ENCODE results near the gene TEX2.

The TEX2 gene

GRCh38 chr17:64117981-64118979 lies 144.8 kb downstream of the TEX2 start:
- peak overlapping the region; percentile 41 for H3K27ac Mint-ChIP-seq
- H3K27me3 Mint-ChIP-seq (ENCODE audit: low read depth) = no peaks in the 10 kb centered on the region
- peaks cover 50% of the 10 kb centered on the region for H3K36me3 Mint-ChIP-seq (ENCODE audit: low read depth)
- peaks cover 62% of the 10 kb centered on the region for H3K4me1 Mint-ChIP-seq (ENCODE audit: low read depth)
- H3K4me3 Mint-ChIP-seq = no peak overlapping the region
- H3K9me3 Mint-ChIP-seq = no peaks in the 10 kb centered on the region

- Mint-ChIP-seq H3K4me1 (ENCODE audit: low read depth) (peaks cover 50% of the 10 kb centered on the region), H3K27ac (peak overlapping the region; percentile 55), H3K27me3 (ENCODE audit: low read depth) (no peaks in the 10 kb centered on the region), H3K36me3 (ENCODE audit: low read depth) (peaks cover 45% of the 10 kb centered on the region), H3K4me3 (peak overlapping the region; percentile 13), H3K9me3 (no peaks in the 10 kb centered on the region)
These were observed 147.1 kb downstream of the TEX2 start for GRCh38 chr17:64115822-64116534.

- peaks cover 45% of the 10 kb centered on the region for H3K36me3 Mint-ChIP-seq (ENCODE audit: low read depth)
- peak overlapping the region; percentile 0 for H3K27ac Mint-ChIP-seq
- no peaks in the 10 kb centered on the region for H3K27me3 Mint-ChIP-seq (ENCODE audit: low read depth)
- H3K4me3 Mint-ChIP-seq = no peak overlapping the region
- H3K9me3 Mint-ChIP-seq = no peaks in the 10 kb centered on the region
- peaks cover 48% of the 10 kb centered on the region for H3K4me1 Mint-ChIP-seq (ENCODE audit: low read depth)
These were observed 147.9 kb downstream of the TEX2 start for GRCh38 chr17:64115043-64115698.

- Mint-ChIP-seq H3K4me1 (ENCODE audit: low read depth) (peaks cover 57% of the 10 kb centered on the region), H3K36me3 (ENCODE audit: low read depth) (peaks cover 56% of the 10 kb centered on the region), H3K9me3 (no peaks in the 10 kb centered on the region), H3K4me3 (no peak overlapping the region), H3K27ac (no peak overlapping the region), H3K27me3 (ENCODE audit: low read depth) (no peaks in the 10 kb centered on the region)
These were observed 150.1 kb downstream of the TEX2 start for GRCh38 chr17:64113006-64113405.

GRCh38 chr17:64111831-64112230 lies 151.2 kb downstream of the TEX2 start:
- no peaks in the 10 kb centered on the region for H3K9me3 Mint-ChIP-seq
- H3K4me1 Mint-ChIP-seq (ENCODE audit: low read depth) = peaks cover 60% of the 10 kb centered on the region
- H3K27me3 Mint-ChIP-seq (ENCODE audit: low read depth) = no peaks in the 10 kb centered on the region
- H3K4me3 Mint-ChIP-seq = no peak overlapping the region
- peaks cover 51% of the 10 kb centered on the region for H3K36me3 Mint-ChIP-seq (ENCODE audit: low read depth)
- no peak overlapping the region for H3K27ac Mint-ChIP-seq

GRCh38 chr17:64110379-64111152 lies 152.5 kb downstream of the TEX2 start:
- H3K27ac Mint-ChIP-seq = no peak overlapping the region
- H3K27me3 Mint-ChIP-seq (ENCODE audit: low read depth) = no peaks in the 10 kb centered on the region
- H3K4me1 Mint-ChIP-seq (ENCODE audit: low read depth) = peaks cover 60% of the 10 kb centered on the region
- peaks cover 46% of the 10 kb centered on the region for H3K36me3 Mint-ChIP-seq (ENCODE audit: low read depth)
- no peaks in the 10 kb centered on the region for H3K9me3 Mint-ChIP-seq
- H3K4me3 Mint-ChIP-seq = no peak overlapping the region

GRCh38 chr17:64109400-64109799 lies 153.7 kb downstream of the TEX2 start:
- peaks cover 41% of the 10 kb centered on the region for H3K36me3 Mint-ChIP-seq (ENCODE audit: low read depth)
- peak overlapping the region; percentile 49 for H3K27ac Mint-ChIP-seq
- H3K27me3 Mint-ChIP-seq (ENCODE audit: low read depth) = no peaks in the 10 kb centered on the region
- peaks cover 50% of the 10 kb centered on the region for H3K4me1 Mint-ChIP-seq (ENCODE audit: low read depth)
- H3K9me3 Mint-ChIP-seq = no peaks in the 10 kb centered on the region
- no peak overlapping the region for H3K4me3 Mint-ChIP-seq

GRCh38 chr17:64107500-64108236 lies 155.4 kb downstream of the TEX2 start:
- no peaks in the 10 kb centered on the region for H3K27me3 Mint-ChIP-seq (ENCODE audit: low read depth)
- H3K27ac Mint-ChIP-seq = peak overlapping the region; percentile 43
- peak overlapping the region; percentile 31 for H3K4me3 Mint-ChIP-seq

GRCh38 chr17:64106918-64107317 lies 156.1 kb downstream of the TEX2 start:
- Mint-ChIP-seq H3K4me1 (ENCODE audit: low read depth) (peaks cover 56% of the 10 kb centered on the region), H3K4me3 (peak overlapping the region; percentile 9), H3K36me3 (ENCODE audit: low read depth) (peaks cover 40% of the 10 kb centered on the region), H3K9me3 (no peaks in the 10 kb centered on the region), H3K27ac (peak overlapping the region; percentile 26), H3K27me3 (ENCODE audit: low read depth) (no peaks in the 10 kb centered on the region)

More at GRCh38 chr17:64107500-64108236, 155.4 kb downstream of the TEX2 start:
- Mint-ChIP-seq H3K36me3 (ENCODE audit: low read depth) (peaks cover 41% of the 10 kb centered on the region), H3K4me1 (ENCODE audit: low read depth) (peaks cover 55% of the 10 kb centered on the region), H3K9me3 (no peaks in the 10 kb centered on the region)

- H3K27me3 Mint-ChIP-seq (ENCODE audit: low read depth) = no peaks in the 10 kb centered on the region
- peaks cover 34% of the 10 kb centered on the region for H3K36me3 Mint-ChIP-seq (ENCODE audit: low read depth)
- no peak overlapping the region for H3K27ac Mint-ChIP-seq
- H3K4me1 Mint-ChIP-seq (ENCODE audit: low read depth) = peaks cover 48% of the 10 kb centered on the region
- H3K9me3 Mint-ChIP-seq = no peaks in the 10 kb centered on the region
- H3K4me3 Mint-ChIP-seq = no peak overlapping the region
These were observed 159.4 kb downstream of the TEX2 start for GRCh38 chr17:64103391-64104364.

- H3K27ac Mint-ChIP-seq = no peak overlapping the region
- no peaks in the 10 kb centered on the region for H3K27me3 Mint-ChIP-seq (ENCODE audit: low read depth)
- no peak overlapping the region for H3K4me3 Mint-ChIP-seq
- H3K4me1 Mint-ChIP-seq (ENCODE audit: low read depth) = peaks cover 47% of the 10 kb centered on the region
- peaks cover 38% of the 10 kb centered on the region for H3K36me3 Mint-ChIP-seq (ENCODE audit: low read depth)
- H3K9me3 Mint-ChIP-seq = no peaks in the 10 kb centered on the region
These were observed 160.3 kb downstream of the TEX2 start for GRCh38 chr17:64102627-64103390.

- Mint-ChIP-seq H3K36me3 (ENCODE audit: low read depth) (peaks cover 51% of the 10 kb centered on the region), H3K4me3 (no peak overlapping the region), H3K27me3 (ENCODE audit: low read depth) (no peaks in the 10 kb centered on the region), H3K27ac (no peak overlapping the region), H3K9me3 (no peaks in the 10 kb centered on the region), H3K4me1 (ENCODE audit: low read depth) (peaks cover 56% of the 10 kb centered on the region)
These were observed 163.5 kb downstream of the TEX2 start for GRCh38 chr17:64099543-64099942.

Data from T-helper 1 cell treated with Interleukin-12 subunit alpha and Interleukin-12 subunit beta and Interleukin-4 antibody, amounts not matched to agents 30 μg/mL and 1 μg/mL, for 36 hours (primary cell).